Left lung (tissue), 10 donors: ENCODE measurements around the gene ZIC3. TPM values are rescaled to one million over a fixed set of nuclear protein-coding genes. Genes with fewer than 3 reads are reported as not detected.
A peak's percentile ranks its signal among the peaks of the same experiment; 100 is the strongest.

Experiments used
- ATAC-seq: fragments of 200-7000 bp; cut with Tn5 transposase; one replicate; pipeline ENCODE4 v1.9.1; 2020; ENCODE audit warnings: moderate library complexity
- DNase-seq, 4 donors: peaks; one replicate each; pipeline ENCODE4 v3.0.0-alpha.2; 2013 to 2020
- H3K27ac ChIP-seq, 2 donors: fragments of 200-600 bp; sonication (generic) in 1 of 2; one replicate each; pipeline versions ENCODE4 v1.5.0 to v1.8.0; 2020 to 2021
- H3K27me3 ChIP-seq, 2 donors: fragments of 200-600 bp; sonication (generic) in 1 of 2; one replicate each; pipeline versions ENCODE4 v1.5.0 to v1.8.0; 2020 to 2021
- H3K36me3 ChIP-seq, 2 donors: fragments of 200-600 bp; sonication (generic) in 1 of 2; one replicate each; pipeline versions ENCODE4 v1.5.0 to v1.8.0; 2020 to 2021
- H3K4me1 ChIP-seq, 2 donors: fragments of 200-600 bp; one replicate each; pipeline ENCODE4 v1.8.0; 2021
- H3K4me3 ChIP-seq, 2 donors: fragments of 200-600 bp; sonication (generic) in 1 of 2; one replicate each; pipeline versions ENCODE4 v1.5.0 to v1.8.0; 2020 to 2021; ENCODE audit warnings: mild to moderate bottlenecking in 1 of 2
- H3K9me3 ChIP-seq, 2 donors: fragments of 200-600 bp; sonication (generic) in 1 of 2; one replicate each; pipeline versions ENCODE4 v1.5.0 to v1.8.0; 2020 to 2021
- CTCF ChIP-seq, 2 donors: fragments of 200-600 bp; sonication (generic) in 1 of 2; IDR thresholded peaks; one replicate each; pipeline versions ENCODE4 v1.5.0 to v1.8.0; 2021; ENCODE audit warnings: antibody characterized with exemption in 2 of 2
- intact Hi-C, 2 donors: fragments of 100-400 bp; cut with DNase I; formaldehyde crosslinking; loops; one replicate each; pipeline versions ENCODE4 v1.11.2 to v1.14.2; 2022
- polyA plus RNA-seq, 6 donors: library from polyadenylated mRNA; unstranded; fragments of 120-200 nt; gene quantifications; one replicate each; pipeline ENCODE4 v1.2.1, GENCODE V29; 2013; ENCODE audit not compliant: insufficient read length in 6 of 6
- total RNA-seq, 2 donors: library from RNA; stranded (reverse); fragmentation: NEBNext Ultra II Directional; extraction: Animal tissue kit (Norgen Biotek cat#: 25700); gene quantifications; one replicate each; pipeline ENCODE4 v1.2.1, GENCODE V29; 2021
- donor health status: DM: no; HTN: yes; CAD: no.
- donor health status: DM: no; HTN: no; CAD: no.

The ZIC3 gene
- total and polyA plus RNA-seq, 8 donors = not detected

- Histone ChIP-seq H3K4me1 (peaks cover 0 to 5% of the 10 kb centered on the region in 2 donors), H3K27ac (no peak overlapping the region), H3K4me3 (no peak overlapping the region), H3K27me3 (peaks cover 42 to 63% of the 10 kb centered on the region in 2 donors), H3K9me3 (no peaks in the 10 kb centered on the region), H3K36me3 (no peaks in the 10 kb centered on the region)
- intact Hi-C loops = no loop called here
- no peak for DNase-seq
- no peak for ATAC-seq
- TF ChIP-seq CTCF (IDR thresholded peaks at IDR 0.05) = no peak
Observed at GRCh38 chrX:137562096-137562495, 3.8 kb upstream of the ZIC3 start.

- intact Hi-C loops = no loop called here
- Histone ChIP-seq H3K27me3 (peaks cover 61 to 81% of the 10 kb centered on the region in 2 donors), H3K9me3 (no peaks in the 10 kb centered on the region)
Observed at GRCh38 chrX:137563681-137564651, 2.0 kb upstream of the ZIC3 start.

GRCh38 chrX:137565318-137565904 is 516 bp upstream of the ZIC3 start:
- Histone ChIP-seq H3K4me3 (peak overlapping the region; percentile 41 to 42), H3K27me3 (peaks cover 74 to 96% of the 10 kb centered on the region in 2 donors), H3K27ac (no peak overlapping the region), H3K4me1 (peaks cover 0 to 6% of the 10 kb centered on the region in 2 donors), H3K9me3 (no peaks in the 10 kb centered on the region), H3K36me3 (no peaks in the 10 kb centered on the region)
- DNase-seq (no peak), ATAC-seq (peak; percentile 8)
- intact Hi-C loops = no loop called here
- no peak for TF ChIP-seq CTCF (IDR thresholded peaks at IDR 0.05)

More at GRCh38 chrX:137563681-137564651, 2.0 kb upstream of the ZIC3 start:
- DNase-seq (no peak), ATAC-seq (no peak)
- Histone ChIP-seq H3K27ac (no peak overlapping the region), H3K4me3 (no peak overlapping the region), H3K36me3 (no peaks in the 10 kb centered on the region), H3K4me1 (peaks cover 0 to 6% of the 10 kb centered on the region in 2 donors)
- TF ChIP-seq CTCF (IDR thresholded peaks at IDR 0.05) = no peak

- DNase-seq = no peak
- no peaks in the 10 kb centered on the region for H3K9me3 ChIP-seq
- no peak for ATAC-seq
- no peak overlapping the region for H3K27ac ChIP-seq
- intact Hi-C loops = no loop called here
- no peak for TF ChIP-seq CTCF (IDR thresholded peaks at IDR 0.05)
- peaks cover 0 to 6% of the 10 kb centered on the region in 2 donors for H3K4me1 ChIP-seq
- H3K36me3 ChIP-seq = no peaks in the 10 kb centered on the region
- peaks cover 82 to 100% of the 10 kb centered on the region in 2 donors for H3K27me3 ChIP-seq
- H3K4me3 ChIP-seq = no peak overlapping the region
Observed at GRCh38 chrX:137566746-137567679, 1.1 kb downstream of the ZIC3 start.
